ENCODE measurements around the gene SGIP1. TPM values are rescaled to one million over a fixed set of nuclear protein-coding genes. Genes with fewer than 3 reads are reported as not detected.

SGIP1 gene
- total and polyA plus RNA-seq, 2 experiments from 2014 or later: 2.4 to 6.1 TPM

DNA sequence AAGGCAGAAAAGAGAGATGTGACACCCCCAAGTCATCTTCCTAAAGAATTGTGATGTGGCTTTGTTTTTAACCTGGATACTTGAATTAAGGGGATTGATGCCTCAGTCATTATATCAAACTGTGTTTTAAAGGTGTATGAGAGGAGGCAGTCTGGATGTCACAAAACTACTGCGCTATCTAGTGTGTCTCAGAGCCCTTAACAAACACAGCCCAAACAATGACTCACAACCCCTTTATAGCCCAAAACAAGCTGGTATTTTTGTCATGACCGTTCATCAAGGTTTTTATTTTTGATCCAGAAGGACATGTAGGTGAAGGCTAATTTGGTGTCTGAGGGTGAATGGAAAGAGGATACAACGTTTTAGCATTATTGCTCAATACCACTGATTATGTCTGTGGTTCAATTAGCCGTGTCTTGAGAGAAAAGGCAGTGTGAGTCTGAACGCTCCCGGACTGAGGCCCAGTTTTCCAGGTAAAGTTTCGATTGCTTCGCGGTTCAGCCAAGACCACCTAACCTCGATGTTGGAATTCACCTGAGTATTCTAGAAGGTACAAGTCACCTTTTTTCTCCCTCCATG, 71.6 kb downstream of the SGIP1 start (continued):
- TF ChIP-seq, protein P1, sequence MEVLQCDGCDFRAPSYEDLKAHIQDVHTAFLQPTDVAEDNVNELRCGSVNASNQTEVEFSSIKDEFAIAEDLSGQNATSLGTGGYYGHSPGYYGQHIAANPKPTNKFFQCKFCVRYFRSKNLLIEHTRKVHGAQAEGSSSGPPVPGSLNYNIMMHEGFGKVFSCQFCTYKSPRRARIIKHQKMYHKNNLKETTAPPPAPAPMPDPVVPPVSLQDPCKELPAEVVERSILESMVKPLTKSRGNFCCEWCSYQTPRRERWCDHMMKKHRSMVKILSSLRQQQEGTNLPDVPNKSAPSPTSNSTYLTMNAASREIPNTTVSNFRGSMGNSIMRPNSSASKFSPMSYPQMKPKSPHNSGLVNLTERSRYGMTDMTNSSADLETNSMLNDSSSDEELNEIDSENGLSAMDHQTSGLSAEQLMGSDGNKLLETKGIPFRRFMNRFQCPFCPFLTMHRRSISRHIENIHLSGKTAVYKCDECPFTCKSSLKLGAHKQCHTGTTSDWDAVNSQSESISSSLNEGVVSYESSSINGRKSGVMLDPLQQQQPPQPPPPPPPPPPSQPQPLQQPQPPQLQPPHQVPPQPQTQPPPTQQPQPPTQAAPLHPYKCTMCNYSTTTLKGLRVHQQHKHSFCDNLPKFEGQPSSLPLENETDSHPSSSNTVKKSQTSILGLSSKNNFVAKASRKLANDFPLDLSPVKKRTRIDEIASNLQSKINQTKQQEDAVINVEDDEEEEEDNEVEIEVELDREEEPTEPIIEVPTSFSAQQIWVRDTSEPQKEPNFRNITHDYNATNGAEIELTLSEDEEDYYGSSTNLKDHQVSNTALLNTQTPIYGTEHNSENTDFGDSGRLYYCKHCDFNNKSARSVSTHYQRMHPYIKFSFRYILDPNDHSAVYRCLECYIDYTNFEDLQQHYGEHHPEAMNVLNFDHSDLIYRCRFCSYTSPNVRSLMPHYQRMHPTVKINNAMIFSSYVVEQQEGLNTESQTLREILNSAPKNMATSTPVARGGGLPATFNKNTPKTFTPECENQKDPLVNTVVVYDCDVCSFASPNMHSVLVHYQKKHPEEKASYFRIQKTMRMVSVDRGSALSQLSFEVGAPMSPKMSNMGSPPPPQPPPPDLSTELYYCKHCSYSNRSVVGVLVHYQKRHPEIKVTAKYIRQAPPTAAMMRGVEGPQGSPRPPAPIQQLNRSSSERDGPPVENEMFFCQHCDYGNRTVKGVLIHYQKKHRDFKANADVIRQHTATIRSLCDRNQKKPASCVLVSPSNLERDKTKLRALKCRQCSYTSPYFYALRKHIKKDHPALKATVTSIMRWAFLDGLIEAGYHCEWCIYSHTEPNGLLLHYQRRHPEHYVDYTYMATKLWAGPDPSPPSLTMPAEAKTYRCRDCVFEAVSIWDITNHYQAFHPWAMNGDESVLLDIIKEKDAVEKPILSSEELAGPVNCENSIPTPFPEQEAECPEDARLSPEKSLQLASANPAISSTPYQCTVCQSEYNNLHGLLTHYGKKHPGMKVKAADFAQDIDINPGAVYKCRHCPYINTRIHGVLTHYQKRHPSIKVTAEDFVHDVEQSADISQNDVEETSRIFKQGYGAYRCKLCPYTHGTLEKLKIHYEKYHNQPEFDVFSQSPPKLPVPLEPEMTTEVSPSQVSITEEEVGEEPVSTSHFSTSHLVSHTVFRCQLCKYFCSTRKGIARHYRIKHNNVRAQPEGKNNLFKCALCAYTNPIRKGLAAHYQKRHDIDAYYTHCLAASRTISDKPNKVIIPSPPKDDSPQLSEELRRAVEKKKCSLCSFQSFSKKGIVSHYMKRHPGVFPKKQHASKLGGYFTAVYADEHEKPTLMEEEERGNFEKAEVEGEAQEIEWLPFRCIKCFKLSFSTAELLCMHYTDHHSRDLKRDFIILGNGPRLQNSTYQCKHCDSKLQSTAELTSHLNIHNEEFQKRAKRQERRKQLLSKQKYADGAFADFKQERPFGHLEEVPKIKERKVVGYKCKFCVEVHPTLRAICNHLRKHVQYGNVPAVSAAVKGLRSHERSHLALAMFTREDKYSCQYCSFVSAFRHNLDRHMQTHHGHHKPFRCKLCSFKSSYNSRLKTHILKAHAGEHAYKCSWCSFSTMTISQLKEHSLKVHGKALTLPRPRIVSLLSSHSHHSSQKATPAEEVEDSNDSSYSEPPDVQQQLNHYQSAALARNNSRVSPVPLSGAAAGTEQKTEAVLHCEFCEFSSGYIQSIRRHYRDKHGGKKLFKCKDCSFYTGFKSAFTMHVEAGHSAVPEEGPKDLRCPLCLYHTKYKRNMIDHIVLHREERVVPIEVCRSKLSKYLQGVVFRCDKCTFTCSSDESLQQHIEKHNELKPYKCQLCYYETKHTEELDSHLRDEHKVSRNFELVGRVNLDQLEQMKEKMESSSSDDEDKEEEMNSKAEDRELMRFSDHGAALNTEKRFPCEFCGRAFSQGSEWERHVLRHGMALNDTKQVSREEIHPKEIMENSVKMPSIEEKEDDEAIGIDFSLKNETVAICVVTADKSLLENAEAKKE (CRISPR knock-in tag; IDR thresholded peaks at IDR 0.05): no peak
- no peak for TF ChIP-seq NANOG (IDR thresholded peaks at IDR 0.05; ENCODE audit: borderline replicate concordance)
- no peak for TF ChIP-seq EZH2phosphoT487 (IDR thresholded peaks at IDR 0.05; ENCODE audit: unreplicated experiment)

DNA sequence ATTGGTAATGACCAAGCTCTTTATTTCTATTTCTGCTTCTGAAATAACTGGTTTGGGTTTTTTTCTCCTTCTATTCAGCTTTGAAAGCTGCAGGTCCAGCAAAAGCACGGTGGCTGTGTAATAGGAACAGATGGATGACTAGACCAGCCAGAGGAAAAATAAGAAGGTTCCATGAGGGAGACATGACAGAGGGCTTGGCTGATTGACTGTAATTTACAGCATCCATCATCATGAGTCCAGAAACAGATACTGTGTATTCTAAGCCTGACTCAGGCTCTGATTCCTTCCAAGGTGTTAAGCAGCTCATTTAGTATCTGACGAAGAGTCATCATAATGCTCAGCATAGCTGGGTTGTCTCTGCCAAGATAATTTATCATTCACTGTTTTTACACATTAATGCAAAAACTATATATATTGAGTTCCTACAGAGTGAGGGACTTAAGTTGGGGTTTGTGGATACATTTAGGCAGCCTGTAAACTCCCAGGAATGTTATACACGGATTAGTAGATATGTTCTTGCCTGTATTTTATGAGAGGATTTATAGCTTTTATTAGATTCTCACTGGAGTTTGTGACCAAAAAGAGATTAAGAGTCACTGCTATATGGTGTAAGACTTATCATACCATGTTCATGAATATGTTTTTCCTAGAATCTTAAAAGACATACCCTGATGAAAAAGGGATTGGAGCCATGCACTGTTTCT, 72.6 kb downstream of the SGIP1 start:
- Mint-ChIP-seq H3K36me3 (ENCODE audit: low read depth) (no peaks in the 10 kb centered on the region), H3K4me1 (no peaks in the 10 kb centered on the region), H3K27me3 (ENCODE audit: insufficient read depth, low read depth, poor library complexity) (no peaks in the 10 kb centered on the region), H3K4me3 (no peak overlapping the region), H3K27ac (no peak overlapping the region), H3K9me3 (no peaks in the 10 kb centered on the region)
- TF ChIP-seq, protein P2, sequence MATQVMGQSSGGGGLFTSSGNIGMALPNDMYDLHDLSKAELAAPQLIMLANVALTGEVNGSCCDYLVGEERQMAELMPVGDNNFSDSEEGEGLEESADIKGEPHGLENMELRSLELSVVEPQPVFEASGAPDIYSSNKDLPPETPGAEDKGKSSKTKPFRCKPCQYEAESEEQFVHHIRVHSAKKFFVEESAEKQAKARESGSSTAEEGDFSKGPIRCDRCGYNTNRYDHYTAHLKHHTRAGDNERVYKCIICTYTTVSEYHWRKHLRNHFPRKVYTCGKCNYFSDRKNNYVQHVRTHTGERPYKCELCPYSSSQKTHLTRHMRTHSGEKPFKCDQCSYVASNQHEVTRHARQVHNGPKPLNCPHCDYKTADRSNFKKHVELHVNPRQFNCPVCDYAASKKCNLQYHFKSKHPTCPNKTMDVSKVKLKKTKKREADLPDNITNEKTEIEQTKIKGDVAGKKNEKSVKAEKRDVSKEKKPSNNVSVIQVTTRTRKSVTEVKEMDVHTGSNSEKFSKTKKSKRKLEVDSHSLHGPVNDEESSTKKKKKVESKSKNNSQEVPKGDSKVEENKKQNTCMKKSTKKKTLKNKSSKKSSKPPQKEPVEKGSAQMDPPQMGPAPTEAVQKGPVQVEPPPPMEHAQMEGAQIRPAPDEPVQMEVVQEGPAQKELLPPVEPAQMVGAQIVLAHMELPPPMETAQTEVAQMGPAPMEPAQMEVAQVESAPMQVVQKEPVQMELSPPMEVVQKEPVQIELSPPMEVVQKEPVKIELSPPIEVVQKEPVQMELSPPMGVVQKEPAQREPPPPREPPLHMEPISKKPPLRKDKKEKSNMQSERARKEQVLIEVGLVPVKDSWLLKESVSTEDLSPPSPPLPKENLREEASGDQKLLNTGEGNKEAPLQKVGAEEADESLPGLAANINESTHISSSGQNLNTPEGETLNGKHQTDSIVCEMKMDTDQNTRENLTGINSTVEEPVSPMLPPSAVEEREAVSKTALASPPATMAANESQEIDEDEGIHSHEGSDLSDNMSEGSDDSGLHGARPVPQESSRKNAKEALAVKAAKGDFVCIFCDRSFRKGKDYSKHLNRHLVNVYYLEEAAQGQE (IDR thresholded peaks at IDR 0.05; ENCODE audit: unreplicated experiment): no peak
- TF ChIP-seq POLR2AphosphoS5 (IDR thresholded peaks at IDR 0.05; ENCODE audit: low read depth) (no peak), EZH2phosphoT487 (IDR thresholded peaks at IDR 0.05; ENCODE audit: unreplicated experiment) (no peak), NANOG (IDR thresholded peaks at IDR 0.05; ENCODE audit: borderline replicate concordance) (no peak), CREB1 (CRISPR knock-in tag; IDR thresholded peaks at IDR 0.05; ENCODE audit: low read depth) (no peak)
- TF ChIP-seq, protein P3, sequence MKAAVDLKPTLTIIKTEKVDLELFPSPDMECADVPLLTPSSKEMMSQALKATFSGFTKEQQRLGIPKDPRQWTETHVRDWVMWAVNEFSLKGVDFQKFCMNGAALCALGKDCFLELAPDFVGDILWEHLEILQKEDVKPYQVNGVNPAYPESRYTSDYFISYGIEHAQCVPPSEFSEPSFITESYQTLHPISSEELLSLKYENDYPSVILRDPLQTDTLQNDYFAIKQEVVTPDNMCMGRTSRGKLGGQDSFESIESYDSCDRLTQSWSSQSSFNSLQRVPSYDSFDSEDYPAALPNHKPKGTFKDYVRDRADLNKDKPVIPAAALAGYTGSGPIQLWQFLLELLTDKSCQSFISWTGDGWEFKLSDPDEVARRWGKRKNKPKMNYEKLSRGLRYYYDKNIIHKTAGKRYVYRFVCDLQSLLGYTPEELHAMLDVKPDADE (IDR thresholded peaks at IDR 0.05): no peak
- Histone ChIP-seq H3K27ac (ENCODE audit: low read depth) (no peak overlapping the region), H3K4me2 (no peak overlapping the region), H3K4me3 (no peak overlapping the region), H3K9me2 (ENCODE audit: insufficient read depth) (no peaks in the 10 kb centered on the region), H2AFZ (no peak overlapping the region), H3K4me1 (ENCODE audit: insufficient read depth) (no peaks in the 10 kb centered on the region), H3K27me3 (ENCODE audit: insufficient read depth) (no peaks in the 10 kb centered on the region), H3K36me3 (ENCODE audit: insufficient read depth) (no peaks in the 10 kb centered on the region), H3F3A (replicated peaks; ENCODE audit: low read depth) (no peaks in the 10 kb centered on the region), H4K20me1 (replicated peaks; ENCODE audit: insufficient read depth) (no peaks in the 10 kb centered on the region), H3K79me2 (replicated peaks; ENCODE audit: insufficient read depth) (no peaks in the 10 kb centered on the region)
- DNase-seq (ENCODE audit: low spot score): no peak
- no peak for ATAC-seq

Measured in GM23338 (cell line).